Glomerular endothelial cell (primary cell): Measurements from ENCODE around the gene SPTSSB. TPM values are rescaled to one million over a fixed set of nuclear protein-coding genes. Genes with fewer than 3 reads are reported as not detected.
A peak's percentile ranks its signal among the peaks of the same experiment; 100 is the strongest.

ENCODE experiments used
- DNase-seq: peaks from one replicate; pipeline ENCODE4 v3.0.0-alpha.2; 2011; ENCODE audit warnings: low read depth, low spot score; ENCODE audit errors: extremely low read depth
- total RNA-seq: library from RNA; depleted of rRNA; stranded (reverse); fragments of >200 nt; gene quantifications from 2 replicates; pipeline ENCODE4 v1.2.3, GENCODE V29; 2015

SPTSSB gene, protein sequence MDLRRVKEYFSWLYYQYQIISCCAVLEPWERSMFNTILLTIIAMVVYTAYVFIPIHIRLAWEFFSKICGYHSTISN
- not detected in 2 replicates for total RNA-seq

DNA sequence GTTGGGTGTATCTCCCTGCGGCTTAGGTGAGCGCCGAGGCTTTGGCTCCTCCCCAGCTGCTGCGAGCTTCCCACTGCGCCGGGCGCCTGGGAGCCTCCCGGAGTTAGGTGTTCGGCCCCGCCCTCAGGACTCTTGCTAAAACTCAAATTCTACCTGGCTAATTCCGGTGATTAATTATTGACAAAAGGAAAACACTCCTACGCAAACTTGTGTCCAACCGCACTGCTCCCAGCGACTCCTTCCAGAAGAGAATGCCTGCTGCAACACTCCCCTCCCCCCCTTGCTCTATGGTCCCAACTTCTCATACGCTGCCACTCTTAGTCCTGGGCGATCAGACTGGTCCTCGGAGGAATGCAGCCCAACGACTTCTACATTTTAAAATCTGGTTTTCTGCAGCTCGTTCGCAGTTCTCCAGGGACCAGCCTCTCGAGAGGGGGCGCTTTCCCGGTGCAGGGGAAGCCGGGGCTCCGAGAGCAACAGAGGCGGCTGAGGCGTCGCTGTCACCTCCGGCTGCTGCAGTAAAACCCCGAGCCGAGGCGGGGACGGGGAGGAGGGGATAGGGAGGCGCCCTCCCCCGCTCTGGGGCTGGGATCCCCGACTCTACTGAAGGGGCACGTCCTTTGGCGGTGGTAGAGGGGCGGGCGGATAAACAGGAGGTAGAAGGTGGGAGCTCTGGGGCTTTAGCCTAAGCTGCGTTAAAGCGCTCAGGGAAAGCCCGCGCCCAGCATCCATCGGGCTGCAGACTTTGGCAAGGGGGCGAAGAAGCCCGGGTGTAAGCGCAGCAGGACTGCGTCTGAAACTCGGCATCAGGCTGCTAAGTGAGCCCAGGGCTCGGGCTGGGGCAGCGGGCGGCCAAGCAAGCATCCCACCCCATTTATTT, at the start of gene SPTSSB:
TSS of gene SPTSSB (minus strand) at position 77 of the 880 bp plus-strand sequence. CDS start 25,194 bp downstream, outside the sequence.
- no peak for DNase-seq

DNA sequence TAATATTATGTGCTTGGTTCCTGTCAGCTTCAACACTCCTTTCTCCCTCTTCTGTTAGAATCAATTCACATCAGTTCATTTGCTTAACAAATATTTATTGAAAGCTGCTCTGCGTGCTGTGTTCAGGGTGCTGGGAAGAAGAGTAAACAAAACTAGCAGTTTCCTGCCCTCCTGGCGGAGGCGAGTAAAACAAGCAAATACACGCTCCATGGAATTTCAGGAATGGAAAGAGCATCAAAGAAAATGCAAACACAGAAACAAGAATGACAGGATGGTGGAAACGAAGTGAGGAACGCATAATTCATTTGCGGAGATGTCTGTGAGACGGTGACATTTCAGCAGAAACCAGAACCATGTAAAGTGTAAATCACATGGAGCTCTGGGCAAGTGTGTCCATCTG, 49.4 kb upstream of the SPTSSB start:
- DNase-seq: no peak

DNA sequence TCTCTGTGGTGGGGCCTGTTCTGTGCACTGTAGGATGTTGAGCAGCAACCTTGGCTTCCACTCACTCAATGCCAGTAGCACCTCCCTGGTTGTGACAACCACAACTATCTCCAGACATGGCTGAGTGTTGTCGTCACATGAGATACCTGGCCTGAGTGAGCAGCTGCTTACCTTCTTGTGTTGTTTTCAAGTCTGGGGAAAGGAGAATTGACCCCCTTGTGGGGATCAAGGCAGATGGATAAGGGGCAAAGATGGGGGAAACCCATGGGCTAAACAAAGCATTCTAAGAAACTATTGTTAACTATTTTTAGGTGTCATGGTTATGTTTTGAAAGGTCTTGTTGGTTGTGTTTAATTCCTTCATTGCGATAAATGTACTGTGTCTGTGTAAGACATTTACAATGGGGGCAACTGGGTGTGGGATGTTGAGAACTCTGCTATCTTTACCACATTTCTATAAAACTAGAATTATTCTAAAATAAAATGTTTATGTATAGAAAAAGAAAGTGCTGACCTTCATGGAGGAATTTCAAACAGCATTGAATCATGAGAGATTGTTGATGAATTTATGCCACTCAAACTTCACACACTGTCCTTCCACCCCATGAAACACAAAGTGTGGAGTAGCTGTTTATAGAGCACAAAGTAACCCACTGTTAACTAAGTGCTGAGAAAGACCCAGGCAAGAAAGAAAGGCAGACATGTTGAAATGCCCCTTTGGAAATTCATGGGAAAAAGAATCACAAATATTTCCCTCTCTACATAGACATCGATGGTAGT, 48.4 kb upstream of the SPTSSB start:
- DNase-seq: no peak

DNA sequence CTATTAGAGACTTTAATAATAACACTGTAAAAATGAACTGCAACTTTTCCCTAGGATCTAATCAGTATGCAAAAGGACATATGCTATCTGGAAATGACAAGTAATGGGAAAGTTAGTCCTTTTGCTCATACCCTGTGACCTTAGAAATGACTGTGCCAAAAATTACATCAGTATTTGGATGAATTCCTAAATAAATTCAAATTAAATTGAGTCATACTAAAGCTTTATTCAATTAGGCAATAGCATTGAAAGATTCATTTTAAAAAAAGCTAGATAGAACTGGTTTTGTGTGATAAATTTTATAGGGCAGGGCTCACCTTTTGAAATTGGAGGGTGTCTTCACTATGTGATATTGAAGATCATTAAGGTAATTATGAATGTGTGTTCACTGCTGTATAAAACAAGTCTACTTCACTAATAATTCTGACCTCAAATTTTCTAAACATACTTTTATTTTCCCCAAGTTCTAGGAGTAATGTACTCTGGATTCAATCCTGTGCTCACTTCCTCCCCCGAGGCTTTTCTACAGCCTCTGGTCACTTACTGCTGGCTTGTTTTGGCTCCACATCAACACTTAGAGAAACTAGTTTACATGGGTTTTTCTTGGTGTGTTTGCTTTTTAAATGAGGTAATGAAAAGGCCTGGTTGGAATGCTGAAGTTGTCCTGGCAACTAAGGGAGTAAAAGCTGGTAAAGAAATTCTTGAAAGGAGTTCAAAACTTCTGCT, 44.4 kb upstream of the SPTSSB start:
- DNase-seq: peak; percentile 34

DNA sequence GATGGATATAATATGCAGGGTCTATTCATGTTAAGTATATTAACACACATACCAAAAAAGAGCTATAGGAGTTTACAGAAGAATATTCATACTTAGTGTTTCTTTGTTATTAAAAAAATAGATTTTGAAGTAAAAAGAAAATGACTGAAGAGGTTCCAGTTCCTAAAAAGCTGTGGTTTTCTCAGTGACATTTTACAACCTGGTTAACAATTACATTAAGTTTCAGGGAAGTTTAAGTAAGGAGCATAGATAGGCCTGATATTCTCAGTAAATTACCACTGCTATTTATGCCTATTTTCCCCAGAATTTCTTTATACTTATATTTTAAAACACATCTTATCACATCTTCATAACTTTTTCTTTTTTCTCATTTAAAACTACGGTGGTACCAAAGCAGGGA, 43.6 kb upstream of the SPTSSB start:
- no peak for DNase-seq

DNA sequence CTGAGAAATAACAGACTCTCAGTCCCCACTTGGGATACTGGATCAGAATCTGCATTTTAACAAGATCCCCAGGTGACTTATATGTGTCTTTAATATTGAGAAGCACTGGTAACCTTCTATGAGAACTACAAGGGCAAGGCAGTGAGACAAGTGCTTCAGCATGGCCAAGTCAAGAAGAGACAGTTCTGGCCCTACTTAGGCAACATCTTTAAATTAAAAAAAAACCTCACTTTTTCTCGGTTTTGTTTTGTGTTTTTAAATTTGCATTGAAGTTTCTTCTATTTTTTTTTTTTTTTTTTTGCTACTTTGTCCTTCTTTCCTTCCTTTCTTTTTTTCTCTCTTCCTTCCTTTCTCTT, 42.5 kb upstream of the SPTSSB start:
- no peak for DNase-seq

DNA sequence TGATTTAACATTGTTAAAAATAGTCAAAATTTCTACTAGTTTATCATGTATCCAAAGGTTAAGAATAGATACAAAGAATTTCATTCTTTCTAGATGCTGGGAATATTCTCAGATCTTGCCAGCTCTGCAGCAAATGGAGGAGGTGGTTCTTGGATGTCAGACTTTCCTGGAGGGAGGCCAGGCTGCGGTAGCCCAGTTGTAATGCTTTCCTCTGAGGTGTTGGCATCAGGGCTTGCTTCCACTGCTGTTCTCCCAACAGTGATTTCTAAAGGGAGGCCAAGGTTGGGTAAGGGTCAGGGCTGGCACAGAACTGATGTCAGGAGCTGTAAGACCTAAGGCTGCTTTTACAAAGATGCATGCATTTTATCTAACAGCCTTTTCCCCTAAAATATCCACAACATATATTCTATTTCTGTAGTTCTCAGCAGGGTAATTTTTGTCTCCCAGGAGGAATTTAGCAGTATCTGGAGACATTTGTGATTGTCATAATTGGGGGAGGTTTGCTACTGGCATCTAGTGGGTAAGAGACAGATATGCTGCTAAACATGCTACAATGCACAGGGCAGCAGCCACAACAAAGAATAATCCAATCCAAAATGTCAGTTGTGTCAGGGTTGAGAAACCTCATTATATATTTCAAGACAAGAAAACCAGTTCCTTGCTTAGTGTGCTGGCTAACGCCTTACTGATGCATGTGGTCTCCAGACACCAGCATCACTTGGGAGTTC, 42.0 kb upstream of the SPTSSB start:
- no peak for DNase-seq

DNA sequence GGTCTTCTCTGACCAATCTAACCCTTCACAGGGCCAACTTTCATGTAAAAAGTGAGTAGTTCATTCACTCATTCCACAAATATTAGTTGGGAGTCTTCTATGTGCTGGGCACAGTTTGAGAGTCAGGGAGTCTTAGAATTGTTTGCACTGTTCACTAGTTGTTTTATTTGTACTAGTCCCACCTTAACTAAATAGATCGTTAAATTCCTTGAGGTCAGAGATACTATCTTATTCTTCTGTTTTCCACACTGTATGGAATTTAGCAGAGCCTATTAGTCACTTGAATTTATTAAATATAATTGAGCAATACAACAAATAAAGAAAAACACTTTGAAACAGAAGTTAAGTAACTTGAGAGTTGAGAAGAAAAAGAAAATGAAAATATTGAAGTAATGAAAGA, 40.8 kb upstream of the SPTSSB start:
- DNase-seq: no peak

DNA sequence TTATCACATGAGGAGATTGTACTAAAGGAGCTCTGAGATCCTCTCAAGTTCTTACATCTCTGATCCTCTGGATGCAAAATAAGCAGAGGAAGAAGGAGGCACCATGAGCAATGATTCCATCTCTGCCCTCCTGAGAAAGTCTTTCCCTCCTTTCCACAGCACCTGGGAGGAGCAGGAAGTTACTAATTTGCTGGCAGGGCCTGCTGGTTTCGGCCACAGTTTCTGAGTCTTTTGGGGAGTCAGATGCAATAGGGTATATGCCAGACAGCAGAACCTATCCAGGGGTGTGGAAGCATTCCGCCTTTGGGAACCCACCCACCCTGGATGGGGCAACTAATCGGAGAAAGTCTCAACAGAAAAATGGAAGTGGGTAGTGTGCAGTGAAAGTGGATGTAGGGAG, 38.5 kb upstream of the SPTSSB start:
- no peak for DNase-seq

DNA sequence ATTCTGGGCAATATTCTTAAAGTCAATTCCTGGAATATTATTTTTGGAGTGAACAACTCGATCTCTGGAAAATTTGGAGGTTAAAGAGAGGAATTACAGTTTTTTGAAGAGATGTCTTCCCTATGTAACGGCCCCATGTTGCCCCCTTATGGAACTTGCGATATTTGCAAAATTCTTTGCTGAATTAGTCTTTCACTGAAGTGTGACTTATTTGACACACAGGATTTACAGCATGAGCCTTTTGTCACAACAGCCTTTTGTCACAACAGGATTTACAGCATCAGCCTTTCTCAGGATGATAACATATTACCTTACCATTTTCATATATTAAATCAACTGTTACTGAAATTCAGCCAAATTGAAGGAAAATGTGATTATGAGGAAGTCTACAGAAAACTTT, 37.8 kb upstream of the SPTSSB start:
- peak; percentile 29 for DNase-seq

DNA sequence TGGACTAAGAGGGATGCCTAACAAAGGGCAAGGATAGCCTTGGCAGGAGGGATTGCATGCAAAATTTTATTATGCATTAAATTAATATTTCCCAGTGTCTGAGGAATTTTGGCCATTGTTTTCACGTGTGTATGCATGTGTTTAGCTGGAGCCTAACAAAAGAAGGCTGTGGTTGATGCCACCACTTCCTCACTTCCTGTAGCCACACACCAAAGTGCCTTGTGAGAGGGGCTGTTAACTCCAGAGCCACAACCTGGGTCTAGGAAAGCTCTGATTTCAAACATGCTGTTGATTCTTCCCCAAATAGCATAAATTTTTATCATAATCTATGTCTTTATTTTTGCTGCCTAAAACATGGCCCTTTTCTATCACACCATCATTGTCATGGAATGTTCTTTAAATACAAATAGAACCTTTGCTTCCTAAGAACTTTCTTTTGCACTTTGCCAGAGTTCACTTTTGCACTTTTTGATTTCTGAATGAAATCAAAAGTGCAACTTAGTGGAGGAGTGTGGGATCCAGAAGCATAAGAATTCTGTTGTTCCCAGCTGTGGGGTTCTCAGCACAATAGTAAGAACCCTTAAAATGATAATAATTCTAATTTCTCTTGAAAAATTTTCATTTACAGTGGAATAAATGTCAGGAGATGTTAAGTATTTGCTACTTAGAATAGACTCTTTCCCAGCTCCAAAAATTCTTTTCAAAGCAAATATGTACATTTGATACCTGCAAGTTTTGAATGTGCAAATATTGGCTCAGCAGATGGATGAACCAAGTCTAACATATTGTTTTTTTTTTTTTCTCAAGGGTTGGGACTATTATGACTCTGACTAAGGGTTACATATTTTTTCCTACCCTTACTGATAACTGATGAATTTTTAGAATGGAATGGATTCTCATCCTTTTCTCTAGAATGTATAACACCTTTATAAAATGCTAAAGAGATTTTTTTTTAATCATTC, 35.6 kb upstream of the SPTSSB start:
- no peak for DNase-seq

DNA sequence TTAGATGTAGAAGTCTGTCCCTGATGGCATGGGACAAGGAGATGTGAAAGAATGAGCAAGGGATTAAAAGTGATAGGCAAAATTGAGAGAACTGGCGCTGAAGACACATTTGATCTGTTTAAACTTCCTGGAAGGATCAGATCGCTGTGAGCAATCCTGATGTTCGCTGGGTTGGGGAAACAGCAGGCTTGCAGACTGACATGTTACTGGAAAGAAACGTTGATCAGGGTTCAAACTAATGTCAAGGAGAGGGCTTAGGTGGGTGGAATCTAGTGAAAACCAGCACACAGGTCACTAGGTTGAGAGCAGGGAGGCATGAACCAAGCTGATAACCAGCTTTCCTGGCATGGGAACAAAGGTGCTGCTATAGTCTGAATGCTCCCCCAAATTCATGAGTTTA, 34.5 kb upstream of the SPTSSB start:
- DNase-seq: no peak

DNA sequence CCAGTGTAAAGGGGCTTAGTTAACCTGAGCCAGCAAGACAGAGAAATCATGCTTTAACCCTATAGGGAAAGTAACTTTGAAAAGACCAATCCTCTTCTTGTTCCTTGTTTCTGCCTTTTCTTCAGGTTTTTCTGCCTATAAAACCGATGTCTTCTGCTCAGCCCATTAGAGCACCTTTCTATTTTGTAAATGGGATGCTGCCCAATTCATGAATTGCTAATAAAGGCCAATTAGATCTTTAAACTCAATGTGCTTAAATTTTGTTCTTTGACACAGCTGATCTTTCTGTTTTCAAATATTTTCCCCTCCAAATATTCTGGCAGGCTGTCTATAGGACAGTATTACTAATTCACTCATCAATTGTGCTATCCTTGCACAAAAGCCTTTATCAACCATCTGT, 33.8 kb upstream of the SPTSSB start:
- no peak for DNase-seq

DNA sequence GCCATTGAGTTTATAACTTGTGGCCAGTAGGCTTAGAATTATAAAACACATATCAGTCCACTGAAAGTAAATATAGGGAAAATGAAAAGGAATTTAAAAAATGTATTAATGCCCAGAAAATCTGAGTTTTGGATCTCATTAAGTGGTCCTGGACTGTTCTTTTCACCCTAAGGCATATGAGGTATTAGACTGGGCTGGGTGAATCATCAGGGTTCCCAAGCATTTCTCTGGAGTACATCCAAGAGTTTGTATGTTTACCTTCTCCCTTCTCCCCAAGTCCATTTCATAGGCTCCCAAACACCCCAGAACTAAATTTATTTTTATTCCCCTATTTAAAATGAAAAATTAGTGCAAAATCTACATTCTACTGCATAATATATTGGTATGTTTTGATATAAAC, 31.9 kb upstream of the SPTSSB start:
- DNase-seq: no peak

DNA sequence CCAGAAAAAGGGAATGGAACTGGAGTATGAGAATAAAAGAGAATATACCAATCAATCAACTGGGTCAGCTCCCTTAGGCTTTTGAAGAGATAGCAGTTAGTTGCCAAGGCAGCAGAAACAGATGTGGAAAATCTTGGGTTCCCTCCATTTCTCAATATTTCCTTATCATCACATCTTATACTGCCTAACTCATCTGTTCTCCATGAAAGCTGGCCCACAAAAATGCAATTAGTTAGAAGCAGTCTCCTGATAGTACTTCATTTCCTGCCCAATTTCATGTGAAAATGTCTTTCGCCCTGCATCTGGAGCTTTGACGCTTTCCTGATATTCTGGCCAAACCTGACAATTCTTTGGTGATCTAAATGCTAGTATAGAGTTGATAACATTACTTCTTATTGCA, 30.1 kb upstream of the SPTSSB start:
- DNase-seq: no peak

DNA sequence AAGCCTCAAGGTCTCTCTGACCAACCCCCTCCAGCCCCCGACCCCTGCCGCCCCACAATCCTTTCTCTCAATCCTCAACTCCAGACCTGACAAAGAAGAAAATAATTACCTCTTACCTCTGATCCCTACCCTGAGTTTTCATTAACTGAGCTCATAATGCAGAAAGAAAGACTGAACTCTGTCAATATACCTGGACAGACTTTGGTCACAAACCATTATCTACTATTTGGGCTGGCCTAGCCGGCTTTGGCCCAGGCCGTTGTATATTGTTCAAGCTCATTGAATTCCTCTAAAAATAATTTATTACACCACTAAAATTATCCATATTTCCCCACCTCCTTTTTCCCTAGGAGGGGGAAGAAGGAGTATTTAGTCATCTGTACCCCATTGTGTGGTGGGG, 29.3 kb upstream of the SPTSSB start:
- DNase-seq: no peak

DNA sequence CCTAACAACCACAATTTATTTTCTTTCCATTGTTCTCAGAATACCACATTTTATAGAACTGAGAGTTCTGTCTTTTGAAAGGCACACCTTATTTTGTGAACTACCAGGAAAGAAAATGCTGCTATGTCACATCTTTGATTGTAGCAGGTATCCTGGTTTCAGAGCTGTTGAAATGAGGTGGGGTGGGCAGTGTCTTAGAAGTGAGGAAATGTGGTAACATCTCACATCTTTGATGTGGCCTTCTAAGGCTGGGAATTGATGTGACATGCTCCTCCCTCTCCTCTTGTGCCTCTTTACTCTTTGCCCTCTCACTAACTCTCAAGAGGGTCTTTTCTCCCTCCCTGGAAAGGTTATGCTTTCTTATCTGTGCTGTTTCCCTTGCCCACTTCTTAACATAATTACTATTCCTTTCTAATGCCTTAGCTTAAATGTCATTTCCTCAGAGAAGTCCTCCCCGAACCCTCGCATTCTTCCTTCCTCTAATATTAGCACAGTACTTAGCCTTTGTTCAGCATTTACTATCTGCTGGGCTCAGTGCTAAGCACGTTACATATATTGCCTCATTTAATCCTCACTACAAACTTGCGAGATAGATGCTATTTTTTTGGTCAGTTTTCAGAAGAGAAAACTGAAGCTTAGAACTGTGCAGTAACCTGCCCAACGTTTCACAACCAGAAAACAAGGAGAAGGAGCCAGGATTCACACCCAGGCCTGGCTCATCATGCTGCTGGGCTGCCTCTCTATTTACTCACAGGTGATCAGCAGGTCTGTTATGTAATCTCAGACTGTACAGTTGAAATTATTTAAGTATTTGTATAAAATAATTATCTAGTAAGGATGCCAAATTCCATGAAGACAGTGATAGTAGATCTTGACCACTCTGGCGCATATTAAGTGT, 24.0 kb upstream of the SPTSSB start:
- no peak for DNase-seq

DNA sequence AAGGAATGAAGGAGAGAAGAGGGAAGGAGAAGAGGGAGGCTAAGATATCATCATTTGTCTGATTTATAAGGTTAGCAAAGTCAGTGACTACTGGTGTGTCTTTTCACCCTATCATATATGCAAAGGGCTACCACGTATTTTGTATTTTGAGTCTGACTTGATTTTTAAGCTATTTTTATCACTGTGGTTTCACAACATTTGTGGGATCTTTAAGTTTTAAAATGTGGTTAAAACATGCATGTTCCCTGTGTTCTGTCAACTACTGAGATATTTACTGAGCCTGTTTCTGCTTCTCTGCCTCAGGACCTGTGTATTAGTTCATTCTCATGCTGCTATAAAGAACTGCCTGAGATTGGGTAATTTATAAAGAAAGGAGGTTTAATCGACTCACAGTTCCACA, 22.5 kb upstream of the SPTSSB start:
- no peak for DNase-seq
